Heart left ventricle (tissue), 16 donors: Measurements from ENCODE around the gene UBASH3A. TPM values are rescaled to one million over a fixed set of nuclear protein-coding genes. Genes with fewer than 3 reads are reported as not detected.

Experiments
- ATAC-seq, 4 donors: fragments of 200-7000 bp; cut with Tn5 transposase; one replicate each; pipeline ENCODE4 v1.9.1; 2020 to 2022; ENCODE audit warnings: moderate library complexity in 4 of 4, mild to moderate bottlenecking in 3 of 4, moderate number of reproducible peaks in 1 of 4
- DNase-seq, 5 donors: peaks; one replicate each; pipeline ENCODE4 v3.0.0-alpha.2; 2020
- H3K27ac ChIP-seq, 12 donors: fragments of 200-600 bp; sonication (generic) in 4 of 12; one replicate each; pipeline versions ENCODE4 v1.5.0 to v1.8.0; 2016 to 2022; ENCODE audit warnings: mild to moderate bottlenecking in 2 of 12
- H3K27me3 ChIP-seq, 9 donors: fragments of 200-600 bp; sonication (generic) in 2 of 9; one replicate each; pipeline versions ENCODE4 v1.5.1 to v1.8.0; 2016 to 2022; ENCODE audit warnings: mild to moderate bottlenecking in 3 of 9
- H3K36me3 ChIP-seq, 9 donors: fragments of 200-600 bp; sonication (generic) in 2 of 9; one replicate each; pipeline versions ENCODE4 v1.5.0 to v1.8.0; 2018 to 2022; ENCODE audit warnings: mild to moderate bottlenecking in 2 of 9
- H3K4me1 ChIP-seq, 12 donors: fragments of 200-600 bp; sonication (generic) in 4 of 12; one replicate each; pipeline versions ENCODE4 v1.5.0 to v1.8.0; 2016 to 2022; ENCODE audit warnings: mild to moderate bottlenecking in 3 of 12
- H3K4me3 ChIP-seq, 12 donors: fragments of 200-600 bp; sonication (generic) in 4 of 12; one replicate each; pipeline versions ENCODE4 v1.5.0 to v1.8.0; 2017 to 2022; ENCODE audit warnings: mild to moderate bottlenecking in 9 of 12, moderate library complexity in 4 of 12
- H3K9me3 ChIP-seq, 12 donors: fragments of 200-600 bp; sonication (generic) in 4 of 12; one replicate each; pipeline versions ENCODE4 v1.5.0 to v1.8.0; 2016 to 2022; ENCODE audit warnings: mild to moderate bottlenecking in 1 of 12
- CTCF ChIP-seq, 12 donors: fragments of 200-600 bp; sonication (generic) in 4 of 12; IDR thresholded peaks; one replicate each; pipeline versions ENCODE4 v1.5.0 to v1.8.0; 2018 to 2022; ENCODE audit warnings: antibody characterized with exemption in 12 of 12, mild to moderate bottlenecking in 5 of 12
- POLR2A ChIP-seq, 2 donors: fragments of 450-650 bp; IDR thresholded peaks; one replicate each; pipeline ENCODE4 v1.6.1; 2017; ENCODE audit warnings: antibody characterized with exemption in 2 of 2, mild to moderate bottlenecking in 2 of 2, moderate library complexity in 2 of 2
- WGBS, 4 donors: extraction: QIAGEN DNeasy Blood & Tissue Kit in 2 of 4; methylation state at CpG; one replicate each; pipeline versions ENCODE4 v1.1.5 to v1.1.7; 2013 to 2018; 5-methylcytosine and 5-hydroxymethylcytosine counted together
- intact Hi-C, 10 donors: fragments of 100-400 bp; cut with DNase I; formaldehyde crosslinking; loops; one replicate each; pipeline versions ENCODE4 v1.11.1 to v1.14.2; 2022
- polyA plus RNA-seq, 2 donors: library from polyadenylated mRNA; stranded (reverse); fragments of 200-250 nt; gene quantifications; one replicate each; pipeline ENCODE4 v1.2.3, GENCODE V29; 2013
- total RNA-seq, 9 donors: library from RNA; depleted of rRNA in 2 of 9; stranded (reverse); fragments of >200 nt in 2 of 9; fragmentation: NEBNext Ultra II Directional in 3 of 9; extraction: Animal tissue kit (Norgen Biotek cat#: 25700) in 3 of 9; gene quantifications; one replicate each; pipeline versions ENCODE4 v1.1.0 to v1.2.4, GENCODE V29; 2016 to 2023
- donor health status: ischemic (EF 13 %, LVEDD 7.1; RV severe dilation, severe dysfunction).
- donor health status: healthy with polysubstance abuse.
- donor health status: DM: no; HTN: yes; CAD: no.
- donor health status: DM: no; HTN: no; CAD: no.
- donor health status: ischemic (EF 25% LVEDD 6.9; RV normal size, moderate dysfunction).
- donor health status: ischemic (EF 25% LVEDD 5.7; RV mildly dilated, moderate dysfunction).
- donor health status: healthy.
- donor health status: DM: yes; HTN: yes; CAD: no.
- donor health status: ischemic (EF 35%, LVEDD 5.7; RV mildly dilated, moderate dysfunction).
- donor health status: nonischemic (EF 11% LVEDD 7.7; RV severe dilation, severe dysfunction).
- donor health status: DM: yes; HTN: yes; CAD: no.
- donor health status: PGD.
- donor health status: ischemic (EF 29% LVEDD 5.4; RV normal size, mild dysfunction).
- donor health status: nonischemic (EF 23%, LVEDD 6.1; RV moderate dilation, normal function).

Gene UBASH3A
- total and polyA plus RNA-seq, 11 donors = 0.04 to 2.4 (median 0.47) TPM; not detected in 7

GRCh38 chr21:42433946-42434551 is 30.3 kb downstream of the UBASH3A start:
- H3K27ac ChIP-seq = no peak overlapping the region
- H3K9me3 ChIP-seq = peaks cover 0 to 20% (median 10%) of the 10 kb centered on the region in 12 donors
- no peak overlapping the region for H3K4me3 ChIP-seq
- no peaks in the 10 kb centered on the region for H3K36me3 ChIP-seq
- ATAC-seq = peak in 1 of 4 donors; percentile 75
- TF ChIP-seq CTCF (IDR thresholded peaks at IDR 0.05) (no peak), POLR2A (IDR thresholded peaks at IDR 0.05) (no peak)
- peaks cover 0 to 7% (median 0%) of the 10 kb centered on the region in 9 donors for H3K27me3 ChIP-seq
- DNase-seq = no peak
- H3K4me1 ChIP-seq = no peaks in the 10 kb centered on the region
- intact Hi-C loops = no loop called here
- WGBS, 4 donors = 22 to 33% (median 31%) methylated on average over 10 of the region's 10 CpGs

GRCh38 chr21:42434884-42435283 is 31.2 kb downstream of the UBASH3A start:
- TF ChIP-seq CTCF (IDR thresholded peaks at IDR 0.05) = no peak
- TF ChIP-seq POLR2A (IDR thresholded peaks at IDR 0.05) = no peak
- DNase-seq (no peak), ATAC-seq (no peak)
- intact Hi-C loops = no loop called here
- Histone ChIP-seq H3K27me3 (peaks cover 0 to 7% (median 0%) of the 10 kb centered on the region in 9 donors), H3K4me1 (no peaks in the 10 kb centered on the region), H3K4me3 (no peak overlapping the region), H3K9me3 (peaks cover 0 to 20% (median 10%) of the 10 kb centered on the region in 12 donors), H3K27ac (no peak overlapping the region), H3K36me3 (no peaks in the 10 kb centered on the region)
- 66 to 80% (median 71%) methylated on average over 3 of the region's 3 CpGs for WGBS, 4 donors

GRCh38 chr21:42435401-42435800 is 31.7 kb downstream of the UBASH3A start:
- peaks cover 0 to 7% (median 0%) of the 10 kb centered on the region in 9 donors for H3K27me3 ChIP-seq
- peaks cover 0 to 20% (median 10%) of the 10 kb centered on the region in 12 donors for H3K9me3 ChIP-seq
- ATAC-seq (no peak), DNase-seq (no peak)
- H3K36me3 ChIP-seq = no peaks in the 10 kb centered on the region
- no peak overlapping the region for H3K4me3 ChIP-seq
- no peak overlapping the region for H3K27ac ChIP-seq
- no peaks in the 10 kb centered on the region for H3K4me1 ChIP-seq
- TF ChIP-seq POLR2A (IDR thresholded peaks at IDR 0.05) = no peak
- TF ChIP-seq CTCF (IDR thresholded peaks at IDR 0.05) = no peak
- intact Hi-C loops = no loop called here
- WGBS, 4 donors = 65 to 77% (median 74%) methylated on average over 4 of the region's 4 CpGs

- TF ChIP-seq CTCF (IDR thresholded peaks at IDR 0.05) = no peak
- TF ChIP-seq POLR2A (IDR thresholded peaks at IDR 0.05) = no peak
- H3K27me3 ChIP-seq = peaks cover 0 to 7% (median 0%) of the 10 kb centered on the region in 9 donors
- no peak overlapping the region for H3K27ac ChIP-seq
- DNase-seq = no peak
- H3K9me3 ChIP-seq = peaks cover 0 to 20% (median 10%) of the 10 kb centered on the region in 12 donors
- H3K4me1 ChIP-seq = no peaks in the 10 kb centered on the region
- no peak overlapping the region for H3K4me3 ChIP-seq
- intact Hi-C loops = no loop called here
- ATAC-seq = no peak
- no peaks in the 10 kb centered on the region for H3K36me3 ChIP-seq
Observed at GRCh38 chr21:42435833-42436232, 32.1 kb downstream of the UBASH3A start.
